GM12891 (cell line): ENCODE data around the gene CDK14.
A peak's percentile ranks its signal among the peaks of the same experiment; 100 is the strongest.

ENCODE experiments used
- DNase-seq: peaks from one replicate; pipeline ENCODE4 v3.0.0; 2011; ENCODE audit warnings: low spot score; ENCODE audit not compliant: insufficient read length
- FAIRE-seq: peaks from 2 replicates; lab custom pipeline; 2011; peaks lifted over from hg19 to GRCh38; lab: Jason Lieb, UNC
- PAX5 ChIP-seq: IDR thresholded peaks from 2 replicates; pipeline ENCODE4 v1.6.1; 2011; ENCODE audit warnings: low read length, moderate library complexity, mild to moderate bottlenecking; ENCODE audit not compliant: insufficient read depth, severe bottlenecking
- POLR2A ChIP-seq: IDR thresholded peaks from 2 replicates; pipeline ENCODE4 v1.6.1; 2011; ENCODE audit warnings: low read depth, low read length, control low read depth
- POLR2AphosphoS5 ChIP-seq: IDR thresholded peaks from 2 replicates; pipeline ENCODE4 v1.6.1; 2011; ENCODE audit warnings: low read depth, low read length, control low read depth
- POU2F2 ChIP-seq: IDR thresholded peaks from 2 replicates; pipeline ENCODE4 v1.6.1; 2011; ENCODE audit warnings: low read depth, mild to moderate bottlenecking, control low read depth, low read length, moderate library complexity
- SPI1 ChIP-seq: IDR thresholded peaks from 2 replicates; pipeline ENCODE4 v1.6.1; 2011; ENCODE audit warnings: low read depth, low read length, control low read depth
- TAF1 ChIP-seq: IDR thresholded peaks from 2 replicates; pipeline ENCODE4 v1.6.1; 2011; ENCODE audit warnings: low read depth, low read length, control low read depth

CDK14 gene

GRCh38 chr7:91047636-91048035, 451.5 kb downstream of the CDK14 start:
- no peak for TF ChIP-seq POLR2AphosphoS5

GRCh38 chr7:91050677-91051076, 454.6 kb downstream of the CDK14 start:
- DNase-seq (no peak), FAIRE-seq (peak; percentile 60)
- TF ChIP-seq POLR2A (no peak), SPI1 (peak; percentile 69)

More at GRCh38 chr7:91047636-91048035, 451.5 kb downstream of the CDK14 start:
- DNase-seq (no peak), FAIRE-seq (no peak)

GRCh38 chr7:91051966-91052365, 455.8 kb downstream of the CDK14 start:
- FAIRE-seq (no peak), DNase-seq (no peak)
- TF ChIP-seq POU2F2 (no peak), POLR2AphosphoS5 (no peak), PAX5 (no peak), POLR2A (no peak), SPI1 (no peak), TAF1 (no peak)

GRCh38 chr7:91054374-91054773, 458.3 kb downstream of the CDK14 start:
- DNase-seq (no peak), FAIRE-seq (no peak)

GRCh38 chr7:91055219-91055618, 459.1 kb downstream of the CDK14 start:
- TF ChIP-seq POLR2AphosphoS5 (no peak), TAF1 (no peak), SPI1 (no peak), POU2F2 (no peak), PAX5 (no peak), POLR2A (no peak)
- FAIRE-seq: no peak
- no peak for DNase-seq

More at GRCh38 chr7:91054374-91054773, 458.3 kb downstream of the CDK14 start:
- no peak for TF ChIP-seq POU2F2
- TF ChIP-seq PAX5: no peak
- no peak for TF ChIP-seq POLR2AphosphoS5
- no peak for TF ChIP-seq TAF1
- TF ChIP-seq SPI1: no peak
- no peak for TF ChIP-seq POLR2A

- DNase-seq (no peak), FAIRE-seq (no peak)
- no peak for TF ChIP-seq SPI1
- TF ChIP-seq POLR2AphosphoS5: no peak
Observed at GRCh38 chr7:91062713-91063112, 466.6 kb downstream of the CDK14 start.

- no peak for DNase-seq
- TF ChIP-seq SPI1 (no peak), TAF1 (no peak), POU2F2 (no peak), POLR2A (no peak), PAX5 (no peak), POLR2AphosphoS5 (no peak)
Observed at GRCh38 chr7:91064052-91064451, 467.9 kb downstream of the CDK14 start.

GRCh38 chr7:91064938-91065337, 468.8 kb downstream of the CDK14 start:
- no peak for TF ChIP-seq POU2F2

More at GRCh38 chr7:91064052-91064451, 467.9 kb downstream of the CDK14 start:
- peak; percentile 73 for FAIRE-seq

GRCh38 chr7:91066627-91067026, 470.5 kb downstream of the CDK14 start:
- FAIRE-seq (no peak), DNase-seq (no peak)
- no peak for TF ChIP-seq POLR2A
- TF ChIP-seq PAX5: no peak
- TF ChIP-seq POLR2AphosphoS5: no peak
- no peak for TF ChIP-seq SPI1
- no peak for TF ChIP-seq POU2F2
- TF ChIP-seq TAF1: no peak

More at GRCh38 chr7:91064938-91065337, 468.8 kb downstream of the CDK14 start:
- DNase-seq (no peak), FAIRE-seq (no peak)

- DNase-seq: no peak
- no peak for FAIRE-seq
- no peak for TF ChIP-seq POLR2AphosphoS5
Observed at GRCh38 chr7:91067242-91067641, 471.1 kb downstream of the CDK14 start.

- DNase-seq (no peak), FAIRE-seq (no peak)
- TF ChIP-seq POLR2AphosphoS5 (no peak), POU2F2 (no peak), TAF1 (no peak), SPI1 (no peak)
Observed at GRCh38 chr7:91068136-91068795, 472.1 kb downstream of the CDK14 start.
